CD4-positive, alpha-beta T cell treated with Interleukin-17A for 4 hours (primary cell): ENCODE measurements around the gene GRHPR.
"Not testable (repeated sequence)": the region's sequence is repeated elsewhere in the genome, so short reads cannot be mapped to it uniquely, and the experiment has no call there.

Experiments used
- DNase-seq: peaks from one replicate; pipeline ENCODE4 v3.0.0-alpha.2; 2020; ENCODE audit warnings: mixed read lengths

The GRHPR gene

DNA sequence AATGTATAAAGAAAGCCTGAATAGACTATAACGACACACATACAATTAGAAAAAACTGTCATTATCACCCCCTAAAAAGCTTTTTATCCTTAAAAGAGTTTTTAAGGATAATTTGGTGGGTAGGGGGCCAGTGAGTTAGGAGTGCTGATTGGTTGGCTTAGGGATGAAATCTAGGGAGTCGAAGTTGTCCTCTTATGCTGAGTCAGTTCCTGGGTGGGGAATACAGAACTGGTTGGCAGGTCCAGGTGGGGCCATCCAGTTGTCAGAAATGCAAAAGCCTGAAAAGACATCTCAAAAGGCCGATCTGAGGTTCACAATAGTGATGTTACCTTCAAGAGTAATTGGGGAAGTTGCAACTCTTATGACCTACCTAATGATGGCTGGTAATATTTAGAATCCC lies 29.1 kb downstream of the GRHPR start:
- no peak for DNase-seq

DNA sequence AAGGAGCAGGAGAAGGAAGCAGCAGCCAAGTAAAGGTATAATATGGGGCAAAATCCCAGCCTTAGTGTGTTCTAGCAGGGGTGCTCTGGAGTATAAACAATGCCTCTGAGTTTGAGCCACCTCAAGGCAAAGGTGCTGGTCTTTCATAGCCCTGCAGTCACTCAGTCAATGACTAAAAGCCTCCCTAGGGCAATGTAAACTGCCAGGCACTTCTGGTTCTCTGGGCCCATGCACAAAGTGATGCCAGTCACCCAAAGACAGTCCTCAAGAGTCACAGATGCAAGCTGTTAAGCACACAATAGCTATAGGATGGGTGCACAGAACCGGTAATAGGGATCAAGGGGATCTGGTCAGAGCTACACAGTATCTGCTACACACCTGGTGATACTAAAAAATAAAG lies 30.1 kb downstream of the GRHPR start:
- DNase-seq = no peak

DNA sequence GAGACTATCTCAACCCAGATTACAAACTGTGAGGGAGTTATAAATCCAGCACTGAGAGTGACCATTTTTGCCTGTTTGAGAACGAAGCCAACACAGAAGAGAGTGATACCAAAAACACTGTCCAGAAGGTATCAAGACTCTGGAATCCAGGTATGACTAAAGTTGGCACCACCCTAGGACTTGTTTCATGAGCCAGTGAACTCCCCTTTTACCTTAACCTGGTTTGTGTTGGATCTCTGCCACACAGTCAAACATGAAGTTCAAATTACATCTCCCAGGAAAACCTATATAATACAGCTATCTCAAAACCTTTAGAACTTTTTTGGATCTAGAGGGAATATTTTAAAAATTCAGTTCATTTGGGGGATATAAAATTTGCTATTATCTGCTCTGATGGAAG lies 31.3 kb downstream of the GRHPR start:
- DNase-seq = no peak

DNA sequence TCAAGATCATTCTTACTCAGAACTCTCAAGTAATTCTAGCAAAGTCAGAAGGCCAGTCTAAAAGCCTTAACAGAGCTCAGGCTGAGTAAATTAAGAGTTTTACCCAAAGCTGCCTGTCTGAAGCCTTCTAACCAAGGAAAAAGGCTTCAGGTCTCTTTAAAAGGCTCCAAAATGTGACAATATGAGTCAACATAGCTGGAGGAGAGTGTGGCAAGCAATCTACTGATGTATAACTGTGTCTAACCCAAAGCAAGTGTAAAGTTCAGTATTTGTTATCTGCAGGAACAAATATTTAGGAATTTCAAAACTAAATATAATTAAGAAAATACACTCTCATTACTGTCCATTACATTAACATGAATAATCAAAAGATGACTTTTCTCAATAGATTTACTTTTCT lies 31.7 kb downstream of the GRHPR start:
- no peak for DNase-seq

DNA sequence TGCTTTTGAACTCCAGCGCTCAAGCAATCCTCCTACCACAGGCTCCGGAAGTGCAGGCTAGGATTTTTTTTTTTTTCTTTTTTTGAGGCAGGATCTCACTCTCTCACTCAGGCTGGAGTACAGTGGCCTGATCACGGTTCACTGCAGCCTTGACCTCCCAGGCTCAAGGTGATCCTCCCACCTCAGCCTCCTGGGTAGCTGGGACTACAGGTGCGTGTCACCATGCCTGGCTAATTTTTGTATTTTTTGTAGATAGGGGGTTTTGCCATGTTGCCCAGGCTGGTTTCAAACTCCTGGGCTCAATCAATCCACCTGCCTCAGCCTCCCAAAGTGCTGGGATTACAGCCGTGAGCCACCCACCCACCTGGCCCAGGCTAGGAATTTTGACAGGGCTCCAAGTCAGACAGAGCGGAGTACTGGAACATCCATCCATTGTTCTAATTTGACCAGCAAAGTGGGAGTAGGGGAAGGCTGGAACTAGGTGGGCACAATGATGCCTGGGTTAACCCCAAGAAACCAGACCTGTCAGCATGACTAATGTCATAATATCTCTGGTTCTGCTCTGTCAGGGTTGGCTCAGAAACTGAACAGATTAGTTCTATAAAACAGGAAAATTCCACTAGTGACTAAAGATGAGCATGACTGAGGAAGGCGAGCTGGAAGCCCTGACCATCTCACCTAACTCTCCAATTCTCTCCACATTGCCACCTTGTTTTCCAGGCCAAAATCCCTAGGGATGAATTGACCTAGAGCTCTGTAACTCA lies 33.6 kb downstream of the GRHPR start:
- no peak for DNase-seq

DNA sequence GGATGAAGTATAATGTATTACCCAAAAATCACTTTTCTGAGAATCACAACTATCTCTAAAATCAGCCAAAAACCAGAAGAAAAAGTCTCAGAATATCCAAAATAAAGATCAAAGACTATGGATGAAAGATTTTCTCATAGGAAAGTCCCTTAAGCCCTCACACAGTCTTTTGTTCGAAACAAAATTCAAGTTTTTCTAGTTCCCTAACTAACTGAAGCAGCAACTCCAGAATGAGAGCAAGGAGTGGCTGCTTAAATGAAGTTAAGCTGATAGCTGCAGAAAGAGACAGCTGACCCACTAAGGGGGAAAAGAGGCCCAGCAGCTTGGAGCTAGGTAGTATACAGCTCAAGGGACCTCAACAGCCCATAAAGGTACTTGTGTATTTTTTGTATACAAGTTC lies 34.3 kb downstream of the GRHPR start:
- no peak for DNase-seq

DNA sequence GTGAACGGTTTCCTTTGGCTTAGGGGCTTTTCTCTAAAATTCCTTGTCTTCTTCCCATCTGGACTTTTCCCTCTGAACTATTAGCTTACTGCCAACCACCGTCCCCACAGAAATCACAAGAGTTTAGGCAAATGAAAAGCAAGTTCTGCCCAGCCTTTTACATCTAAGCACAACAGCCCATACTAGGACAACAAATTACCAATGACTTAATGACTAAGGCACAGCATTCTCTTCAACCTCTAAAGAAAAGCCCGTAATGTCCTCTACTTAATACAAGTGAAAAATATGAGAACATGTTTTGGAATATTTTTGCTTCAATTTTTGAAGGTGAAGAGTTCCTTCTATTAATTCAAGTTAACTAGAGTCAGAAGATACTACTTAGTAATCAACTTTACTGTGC lies 41.5 kb downstream of the GRHPR start:
- no peak for DNase-seq

DNA sequence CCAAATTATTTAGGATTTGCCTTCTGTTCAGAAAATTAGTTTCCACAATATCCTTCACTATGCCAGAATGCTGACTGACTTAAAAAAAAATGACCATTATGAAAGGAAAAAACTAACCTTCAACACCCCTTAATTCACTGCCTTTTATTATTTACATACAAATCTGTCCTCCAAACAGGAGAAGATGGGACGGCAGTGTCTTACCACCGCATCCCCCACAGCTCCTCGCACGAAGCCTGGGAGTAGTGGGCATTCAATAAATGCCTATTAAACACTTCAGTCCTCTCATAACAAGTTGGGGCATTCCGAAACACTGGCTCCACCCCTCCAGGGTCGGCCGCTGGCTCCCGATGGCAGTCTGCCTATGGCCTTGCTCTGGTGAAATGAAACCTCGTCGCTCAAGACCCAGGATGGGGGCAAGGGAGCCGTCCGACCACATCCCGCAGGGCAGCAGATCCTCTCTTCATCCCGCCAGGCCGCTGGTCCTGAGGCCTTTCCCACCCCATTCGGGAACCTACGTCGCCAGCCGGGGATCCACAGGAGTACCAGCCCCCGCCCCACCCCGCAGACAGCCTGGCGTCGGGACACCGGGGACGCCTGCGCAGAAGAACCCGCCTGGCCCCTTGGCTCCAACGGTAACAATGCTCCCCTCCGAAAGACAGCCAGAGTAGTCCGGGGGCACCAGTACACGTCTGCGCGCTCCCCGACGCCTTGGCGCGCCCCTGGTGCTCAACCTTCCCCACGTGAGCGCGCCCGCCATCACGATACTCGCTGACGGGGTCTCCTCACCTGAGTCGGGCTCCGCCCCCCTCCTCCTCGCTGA lies 42.1 kb downstream of the GRHPR start:
- DNase-seq = peak; percentile 59

DNA sequence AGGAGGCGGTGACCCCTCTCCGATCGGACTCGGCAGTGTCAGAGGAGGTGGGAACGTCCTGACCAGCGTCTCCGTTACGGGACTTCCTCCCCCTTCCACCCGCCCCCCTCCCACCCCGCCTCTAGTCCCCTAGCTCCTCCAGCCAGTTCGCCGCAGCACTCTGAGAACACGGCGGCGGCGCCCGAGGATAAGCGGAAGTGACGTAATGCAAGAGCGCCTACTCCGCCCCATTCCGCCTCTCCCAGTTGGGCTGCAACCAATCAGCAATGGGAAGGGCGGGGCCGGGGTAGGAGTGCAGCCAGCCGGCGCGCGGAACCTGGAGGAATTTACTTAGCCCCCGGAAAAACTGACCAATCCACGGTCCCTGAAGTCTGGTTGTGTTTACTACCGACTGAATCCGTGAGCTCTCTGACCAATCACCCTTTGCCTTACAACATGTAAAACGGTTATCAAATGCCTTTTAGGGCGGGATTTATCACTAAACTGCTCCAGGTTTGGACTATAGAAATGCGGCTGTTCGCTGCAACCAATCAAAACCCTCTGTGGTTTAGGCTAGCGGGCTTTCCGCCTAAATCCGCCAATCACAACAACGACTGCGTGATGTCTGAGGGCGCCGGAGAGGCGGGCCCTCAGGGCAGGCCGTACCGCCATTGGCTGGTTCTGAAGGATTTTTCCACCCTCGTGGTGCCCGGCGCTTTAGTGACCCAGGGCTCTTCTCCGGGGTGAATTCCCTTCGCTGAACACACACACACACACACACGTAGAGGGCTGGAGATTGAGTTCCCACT lies 42.9 kb downstream of the GRHPR start, which contains the start of gene ZBTB5:
Gene ZBTB5 (minus strand): TSS at position 202 of the 788 bp plus-strand sequence. CDS start 22,899 bp downstream, outside the sequence.
- DNase-seq = peak; percentile 98

DNA sequence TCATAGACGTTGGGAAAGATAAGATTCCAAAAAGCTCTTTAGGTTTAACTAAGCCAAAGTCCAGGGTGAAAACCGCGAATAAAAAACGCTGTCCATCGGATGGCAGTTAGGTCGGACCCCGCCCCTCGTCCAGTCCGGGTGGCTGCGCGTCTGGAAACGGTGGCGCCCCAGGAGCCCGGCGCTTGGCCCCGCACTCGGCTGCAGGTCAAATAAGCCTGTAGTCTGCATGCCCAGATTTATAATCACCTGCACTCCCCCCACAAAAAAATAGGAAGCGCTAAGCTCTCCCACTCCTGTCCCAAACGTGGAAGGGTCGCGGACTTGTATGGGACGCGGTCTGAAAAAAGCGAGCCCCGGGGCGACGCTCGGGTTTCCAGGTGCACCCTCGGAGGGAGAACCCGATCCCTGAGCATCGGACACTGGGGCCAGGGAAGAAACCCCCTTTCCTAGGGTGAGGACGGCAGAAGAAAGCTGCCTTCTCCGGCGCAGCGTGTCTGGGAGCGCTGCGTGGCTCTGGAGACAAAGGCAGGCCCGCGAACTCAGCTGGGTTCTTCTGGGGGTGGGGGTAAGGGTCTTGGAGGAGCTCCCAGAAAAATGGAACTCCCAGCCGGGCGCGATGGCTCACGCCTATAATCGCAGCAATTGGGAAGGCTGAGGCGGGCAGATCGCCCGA lies 43.7 kb downstream of the GRHPR start:
- peak; percentile 29 for DNase-seq

DNA sequence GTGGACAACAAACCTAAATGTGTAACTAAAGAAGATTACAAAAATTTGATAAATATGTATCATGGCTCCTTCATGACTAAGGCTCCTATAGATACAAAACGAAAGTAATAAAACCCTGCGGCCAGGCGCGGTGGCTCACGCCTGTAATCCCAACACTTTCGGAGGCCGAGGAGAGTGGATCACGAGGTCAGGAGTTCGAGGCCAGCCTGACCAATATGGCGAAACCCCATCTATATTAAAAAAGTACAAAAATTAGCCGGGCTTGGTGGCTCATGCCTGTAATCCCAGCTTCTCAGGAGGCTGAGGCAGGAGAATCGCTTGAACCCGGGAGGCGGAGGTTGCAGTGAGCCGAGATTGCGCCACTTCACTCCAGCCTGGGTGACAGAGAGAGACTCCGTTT lies 45.0 kb downstream of the GRHPR start:
- DNase-seq = not testable (repeated sequence)

DNA sequence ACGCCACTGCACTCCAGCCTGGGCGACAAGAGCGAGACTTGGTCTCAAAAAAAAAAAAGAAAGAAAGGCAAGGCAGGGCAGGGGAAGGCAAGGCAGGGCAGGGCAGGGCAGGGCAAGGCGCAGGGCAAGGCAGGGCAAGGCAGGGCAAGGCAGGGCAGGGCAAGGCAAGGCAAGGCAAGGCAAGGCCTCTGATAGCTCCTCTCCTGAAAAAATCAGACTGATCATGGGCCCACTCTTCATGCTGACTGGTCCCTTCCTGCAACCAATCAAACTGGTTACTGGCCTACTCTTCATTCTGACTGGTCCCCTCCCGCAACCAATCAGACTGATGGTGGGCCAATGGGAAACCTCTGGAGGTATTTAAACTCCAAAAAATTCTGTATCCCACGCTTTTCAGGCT lies 46.1 kb downstream of the GRHPR start:
- DNase-seq = no peak

DNA sequence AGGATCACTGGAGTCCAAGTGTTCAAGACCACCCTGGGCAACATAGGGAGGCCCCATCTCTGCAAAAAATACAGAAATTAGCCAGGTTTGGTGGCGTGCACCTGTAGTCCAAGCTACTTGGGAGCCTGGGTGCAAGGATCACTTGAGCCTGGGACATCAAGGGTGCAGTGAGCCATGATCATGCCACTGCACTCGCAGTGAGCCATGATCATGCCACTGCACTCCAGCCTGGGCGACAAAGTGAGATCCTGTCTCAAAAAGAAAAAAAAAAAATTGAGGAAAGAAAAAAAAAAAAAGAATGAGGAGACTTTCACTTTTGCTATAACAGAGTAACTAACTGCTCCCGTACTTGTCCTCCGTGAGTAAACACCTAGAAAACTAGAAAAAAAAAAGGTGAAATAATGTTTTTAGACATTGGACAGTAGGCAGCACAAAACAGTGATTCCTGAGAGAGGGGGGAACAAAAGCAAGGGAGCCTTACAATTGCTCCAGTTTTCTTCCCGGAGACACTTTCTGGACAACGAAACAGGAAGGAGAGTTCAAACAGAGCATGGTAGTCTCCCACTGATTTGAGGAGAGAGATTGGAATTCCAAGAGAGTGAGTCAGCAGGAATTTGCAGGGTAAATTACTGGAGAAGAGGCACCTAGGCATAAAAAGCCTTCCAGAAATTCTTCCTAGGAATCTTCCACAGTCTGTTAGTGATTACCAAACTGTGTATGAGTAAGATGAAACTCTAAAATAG lies 49.6 kb downstream of the GRHPR start:
- no peak for DNase-seq

DNA sequence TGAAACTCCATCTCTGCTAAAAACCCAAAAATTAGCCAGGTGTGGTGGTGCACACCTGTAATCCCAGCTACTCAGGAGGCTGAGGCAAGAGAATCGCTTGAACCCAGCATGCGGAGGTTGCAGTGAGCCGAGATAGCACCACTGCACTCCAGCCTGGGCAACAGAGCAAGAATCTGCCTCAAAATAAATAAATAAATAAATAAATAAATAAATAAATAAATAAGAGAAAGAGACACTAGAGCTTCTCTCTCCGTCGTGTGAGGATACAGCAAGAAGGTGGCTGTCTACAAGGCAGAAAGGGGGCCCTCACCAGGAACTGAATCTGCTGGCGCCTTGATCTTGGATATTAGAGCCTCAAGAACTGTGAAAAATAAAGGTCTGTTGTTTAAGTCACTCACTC lies 51.5 kb downstream of the GRHPR start:
- not testable (repeated sequence) for DNase-seq

DNA sequence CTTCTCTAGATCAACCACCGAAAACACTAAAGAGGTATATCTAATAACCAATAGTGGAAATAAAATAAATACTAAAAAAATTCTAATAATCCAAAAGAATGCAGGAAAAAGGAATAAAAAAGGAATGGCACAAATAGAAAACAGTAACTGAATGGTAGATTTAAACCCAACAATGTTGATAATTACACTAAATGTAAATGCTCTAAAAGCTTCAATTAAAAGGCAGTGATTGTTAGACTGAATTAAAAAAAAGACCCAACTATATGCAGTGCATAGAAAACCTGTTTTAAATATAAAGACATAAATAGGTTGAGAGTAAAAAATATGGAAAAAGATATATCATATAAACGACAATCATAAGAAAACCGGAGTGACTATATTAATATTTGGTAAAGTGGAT lies 51.9 kb downstream of the GRHPR start:
- DNase-seq = no peak

DNA sequence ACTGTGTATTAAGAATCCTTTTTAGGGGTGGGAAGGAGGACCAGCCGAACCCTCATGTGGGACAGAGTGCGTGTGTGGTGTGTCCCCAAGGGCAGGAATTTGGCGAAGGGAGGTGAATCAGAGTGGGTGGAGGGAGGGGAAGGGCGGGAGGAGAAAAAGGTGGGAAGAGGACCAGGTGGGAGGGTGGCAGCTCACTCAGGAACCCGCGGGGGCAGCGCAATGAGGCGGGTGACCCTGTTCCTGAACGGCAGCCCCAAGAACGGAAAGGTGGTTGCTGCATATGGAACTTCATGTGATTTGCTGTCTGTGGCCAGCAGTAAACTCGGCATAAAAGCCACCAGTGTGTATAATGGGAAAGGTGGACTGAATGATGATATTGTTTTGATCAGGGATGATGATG lies 54.4 kb downstream of the GRHPR start:
- DNase-seq = no peak

DNA sequence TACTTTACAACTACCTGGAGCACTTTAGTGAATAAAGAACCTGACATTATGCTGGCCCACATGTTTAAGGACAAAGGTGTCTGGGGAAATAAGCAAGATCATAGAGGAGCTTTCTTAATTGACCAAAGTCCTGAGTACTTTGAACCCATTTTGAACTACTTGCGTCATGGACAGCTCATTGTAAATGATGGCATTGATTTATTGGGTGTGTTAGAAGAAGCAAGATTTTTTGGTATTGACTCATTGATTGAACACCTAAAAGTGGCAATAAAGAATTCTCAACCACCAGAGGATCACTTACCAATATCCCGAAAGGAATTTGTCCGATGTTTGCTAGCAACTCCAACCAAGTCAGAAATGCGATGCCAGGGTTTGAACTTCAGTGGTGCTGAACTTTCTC lies 54.9 kb downstream of the GRHPR start:
- not testable (repeated sequence) for DNase-seq

DNA sequence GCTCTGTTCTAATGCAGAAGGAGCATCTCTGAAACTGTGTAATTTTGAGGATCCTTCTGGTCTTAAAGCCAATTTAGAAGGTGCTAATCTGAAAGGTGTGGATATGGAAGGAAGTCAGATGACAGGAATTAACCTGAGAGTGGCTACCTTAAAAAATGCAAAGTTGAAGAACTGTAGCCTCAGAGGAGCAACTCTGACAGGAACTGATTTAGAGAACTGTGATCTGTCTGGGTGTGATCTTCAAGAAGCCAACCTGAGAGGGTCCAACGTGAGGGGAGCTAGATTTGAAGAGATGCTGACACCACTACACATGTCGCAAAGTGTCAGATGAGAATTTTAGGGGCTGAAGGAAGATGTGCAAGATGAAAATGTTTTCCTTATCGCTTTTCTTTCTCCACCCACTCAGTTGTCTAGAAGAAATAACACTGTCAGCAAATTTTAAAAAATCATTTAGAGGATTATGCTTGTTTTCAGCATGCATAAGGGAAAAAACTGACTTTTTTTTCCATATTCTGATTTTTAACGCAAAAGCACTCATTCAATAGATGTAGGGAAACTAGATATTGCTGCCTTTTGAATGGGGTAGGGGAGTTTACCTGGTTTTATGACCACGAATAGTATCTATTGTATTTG lies 55.6 kb downstream of the GRHPR start:
- DNase-seq = not testable (repeated sequence)

DNA sequence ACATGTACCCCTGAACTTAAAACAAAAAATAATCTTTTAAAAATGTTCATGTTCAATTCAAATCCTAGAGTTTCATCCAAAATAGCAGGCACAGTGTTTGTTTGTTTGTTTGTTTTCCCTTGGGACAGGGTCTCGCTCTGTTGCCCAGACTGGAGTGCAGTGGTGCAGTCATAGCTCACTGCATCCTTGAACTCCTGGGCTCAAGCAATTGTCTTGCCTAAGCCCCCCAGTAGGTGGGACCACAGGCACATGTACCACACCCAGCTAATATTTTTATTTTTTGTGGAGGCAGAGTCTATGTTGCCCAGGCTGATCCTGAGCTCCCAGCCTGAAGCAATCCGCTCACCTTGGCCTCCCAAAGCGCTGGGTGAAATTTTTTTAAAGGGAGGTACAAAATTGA lies 58.3 kb downstream of the GRHPR start:
- DNase-seq = no peak

DNA sequence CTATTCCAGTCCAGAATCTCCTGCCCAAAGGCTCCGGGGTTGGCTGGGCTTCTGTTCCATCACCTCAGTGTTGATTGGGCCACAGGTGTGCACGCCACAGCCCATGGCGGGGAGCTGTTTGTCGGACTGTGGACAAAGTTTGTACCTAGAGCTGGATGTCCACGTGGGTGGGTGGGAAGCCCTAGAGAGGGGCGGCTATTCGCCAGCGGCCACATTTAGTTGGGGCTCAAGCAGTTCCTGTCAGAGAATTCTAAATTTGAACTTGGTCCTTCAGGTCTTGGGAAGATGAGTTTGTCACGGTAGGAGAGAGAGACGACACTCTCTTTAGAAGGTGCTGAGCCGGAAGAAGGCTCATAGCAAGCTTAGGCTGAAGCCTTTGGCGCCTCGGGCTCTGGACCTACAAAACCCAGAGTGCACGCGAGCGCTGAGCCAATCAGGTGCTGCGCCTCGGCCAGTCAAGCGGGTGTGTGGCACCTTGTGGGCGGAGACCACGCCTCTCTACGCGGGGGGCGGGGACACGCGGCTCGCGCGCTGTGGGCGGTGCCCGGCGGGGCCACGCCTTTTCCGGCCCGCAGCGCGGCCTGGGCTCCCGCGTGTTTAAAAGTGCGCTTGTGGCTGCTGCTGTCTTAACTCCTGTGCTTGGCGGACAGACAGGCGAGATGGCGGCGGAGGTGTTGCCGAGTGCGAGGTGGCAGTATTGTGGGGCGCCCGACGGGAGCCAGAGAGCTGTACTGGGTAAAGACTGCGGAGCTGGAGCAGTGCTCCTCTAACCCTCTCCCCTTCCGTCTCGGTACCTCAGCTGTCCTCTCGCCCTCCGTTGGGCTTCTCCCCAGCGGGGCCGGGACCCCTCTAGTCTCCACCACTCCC lies 63.1 kb downstream of the GRHPR start, which contains the start of gene POLR1E:
Gene POLR1E (plus strand): TSS at position 560 of the 867 bp plus-strand sequence. CDS start 100 bp downstream, at position 660.
- DNase-seq = peak; percentile 98
